Choroid plexus epithelial cell (primary cell): Measurements from ENCODE around the gene SLC35A1.

Experiments used
- DNase-seq: peaks from one replicate; pipeline ENCODE4 v3.0.0-alpha.2; 2010; ENCODE audit warnings: low read depth
- H3K4me3 ChIP-seq: 2 replicates; pipeline ENCODE4 v1.5.1; 2011; ENCODE audit warnings: low read depth, mild to moderate bottlenecking, control low read depth, low read length, moderate library complexity
- CTCF ChIP-seq: conservative IDR thresholded peaks from 2 replicates; pipeline ENCODE4 v1.5.1; 2011; ENCODE audit warnings: low read depth, mild to moderate bottlenecking, control low read depth, inconsistent platforms, low read length, moderate library complexity

Gene SLC35A1

GRCh38 chr6:87518453-87518852 is 45.7 kb downstream of the SLC35A1 start:
- no peak for TF ChIP-seq CTCF
- no peak for DNase-seq
- H3K4me3 ChIP-seq = no peak overlapping the region

GRCh38 chr6:87522686-87523085 is 49.9 kb downstream of the SLC35A1 start:
- no peak for DNase-seq
- H3K4me3 ChIP-seq = no peak overlapping the region
- TF ChIP-seq CTCF = no peak

- H3K4me3 ChIP-seq = no peak overlapping the region
- no peak for DNase-seq
- no peak for TF ChIP-seq CTCF
These were observed 56.4 kb downstream of the SLC35A1 start for GRCh38 chr6:87529221-87529620.

GRCh38 chr6:87534377-87535047 is 61.7 kb downstream of the SLC35A1 start:
- H3K4me3 ChIP-seq = no peak overlapping the region
- no peak for DNase-seq
- TF ChIP-seq CTCF = no peak

GRCh38 chr6:87538510-87539260 is 65.9 kb downstream of the SLC35A1 start:
- no peak for DNase-seq
- H3K4me3 ChIP-seq = no peak overlapping the region
- TF ChIP-seq CTCF = no peak

GRCh38 chr6:87539554-87539953 is 66.8 kb downstream of the SLC35A1 start:
- no peak for TF ChIP-seq CTCF
- no peak for DNase-seq
- no peak overlapping the region for H3K4me3 ChIP-seq

GRCh38 chr6:87540539-87540938 is 67.8 kb downstream of the SLC35A1 start:
- H3K4me3 ChIP-seq = no peak overlapping the region
- peak; percentile 33 for DNase-seq
- no peak for TF ChIP-seq CTCF
